ENCODE data around the gene DERA. TPM values are rescaled to one million over a fixed set of nuclear protein-coding genes. Genes with fewer than 3 reads are reported as not detected.

The DERA gene
- total and polyA plus RNA-seq, 2 of the 8 experiments (the other 6 are each of a cell fraction or from before 2014, with no cell fraction given): 13.1 to 17.1 TPM

GRCh38 chr12:15963271-15963670 is 52.1 kb downstream of the DERA start (continued):
- TF ChIP-seq RFX5 (IDR thresholded peaks at IDR 0.05; ENCODE audit: borderline replicate concordance, low read depth, low read length) (no peak), E2F6 (IDR thresholded peaks at IDR 0.05) (no peak), POU5F1 (IDR thresholded peaks at IDR 0.05; ENCODE audit: low read depth, low read length) (no peak)
